Measurements from ENCODE around the gene SLC38A7. TPM values are rescaled to one million over a fixed set of nuclear protein-coding genes. Genes with fewer than 3 reads are reported as not detected.

Gene SLC38A7
- total RNA-seq, 1 donor from 2014 or later = 31.6 TPM

DNA sequence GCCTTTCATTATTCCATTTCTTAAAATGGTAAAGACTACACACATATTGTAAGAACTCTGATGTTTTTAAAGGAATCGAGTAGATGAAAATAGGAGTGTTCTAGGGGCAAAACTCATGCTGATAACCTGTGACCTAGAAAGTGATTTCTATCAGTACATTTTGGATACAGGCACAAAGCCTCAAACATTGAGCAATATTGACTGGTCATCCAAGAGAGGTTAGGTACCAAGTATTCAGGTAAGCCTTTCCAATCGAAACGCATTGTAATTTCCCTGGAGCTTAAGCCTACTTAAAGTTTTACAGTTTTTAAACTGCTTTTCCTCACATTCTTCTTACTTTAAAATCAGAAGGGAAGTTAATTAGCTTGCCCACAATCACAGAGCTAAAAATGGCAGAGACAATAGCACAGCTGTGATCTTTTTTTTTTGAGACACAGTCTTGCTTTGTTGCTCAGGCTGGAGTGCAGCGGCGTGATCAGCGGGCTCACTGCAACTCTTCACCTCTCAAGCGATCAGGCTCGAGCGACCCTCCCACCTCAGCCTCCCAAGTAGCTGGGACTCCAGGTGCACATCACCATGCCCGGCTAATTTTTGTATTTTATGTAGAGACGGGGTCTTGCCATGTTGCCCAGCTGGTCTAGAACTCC is 46.3 kb upstream of the SLC38A7 start:
- Mint-ChIP-seq H3K36me3 (peaks cover 3% of the 10 kb centered on the region), H3K27ac (no peak overlapping the region), H3K27me3 (no peaks in the 10 kb centered on the region), H3K4me1 (ENCODE audit: unreplicated experiment) (peaks cover 10% of the 10 kb centered on the region), H3K4me3 (no peak overlapping the region), H3K9me3 (no peaks in the 10 kb centered on the region)
- TF ChIP-seq, protein P1, sequence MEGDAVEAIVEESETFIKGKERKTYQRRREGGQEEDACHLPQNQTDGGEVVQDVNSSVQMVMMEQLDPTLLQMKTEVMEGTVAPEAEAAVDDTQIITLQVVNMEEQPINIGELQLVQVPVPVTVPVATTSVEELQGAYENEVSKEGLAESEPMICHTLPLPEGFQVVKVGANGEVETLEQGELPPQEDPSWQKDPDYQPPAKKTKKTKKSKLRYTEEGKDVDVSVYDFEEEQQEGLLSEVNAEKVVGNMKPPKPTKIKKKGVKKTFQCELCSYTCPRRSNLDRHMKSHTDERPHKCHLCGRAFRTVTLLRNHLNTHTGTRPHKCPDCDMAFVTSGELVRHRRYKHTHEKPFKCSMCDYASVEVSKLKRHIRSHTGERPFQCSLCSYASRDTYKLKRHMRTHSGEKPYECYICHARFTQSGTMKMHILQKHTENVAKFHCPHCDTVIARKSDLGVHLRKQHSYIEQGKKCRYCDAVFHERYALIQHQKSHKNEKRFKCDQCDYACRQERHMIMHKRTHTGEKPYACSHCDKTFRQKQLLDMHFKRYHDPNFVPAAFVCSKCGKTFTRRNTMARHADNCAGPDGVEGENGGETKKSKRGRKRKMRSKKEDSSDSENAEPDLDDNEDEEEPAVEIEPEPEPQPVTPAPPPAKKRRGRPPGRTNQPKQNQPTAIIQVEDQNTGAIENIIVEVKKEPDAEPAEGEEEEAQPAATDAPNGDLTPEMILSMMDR (conservative IDR thresholded peaks at IDR 0.05) = no peak
- DNase-seq (ENCODE audit: extremely low spot score, unreplicated experiment) = no peak

DNA sequence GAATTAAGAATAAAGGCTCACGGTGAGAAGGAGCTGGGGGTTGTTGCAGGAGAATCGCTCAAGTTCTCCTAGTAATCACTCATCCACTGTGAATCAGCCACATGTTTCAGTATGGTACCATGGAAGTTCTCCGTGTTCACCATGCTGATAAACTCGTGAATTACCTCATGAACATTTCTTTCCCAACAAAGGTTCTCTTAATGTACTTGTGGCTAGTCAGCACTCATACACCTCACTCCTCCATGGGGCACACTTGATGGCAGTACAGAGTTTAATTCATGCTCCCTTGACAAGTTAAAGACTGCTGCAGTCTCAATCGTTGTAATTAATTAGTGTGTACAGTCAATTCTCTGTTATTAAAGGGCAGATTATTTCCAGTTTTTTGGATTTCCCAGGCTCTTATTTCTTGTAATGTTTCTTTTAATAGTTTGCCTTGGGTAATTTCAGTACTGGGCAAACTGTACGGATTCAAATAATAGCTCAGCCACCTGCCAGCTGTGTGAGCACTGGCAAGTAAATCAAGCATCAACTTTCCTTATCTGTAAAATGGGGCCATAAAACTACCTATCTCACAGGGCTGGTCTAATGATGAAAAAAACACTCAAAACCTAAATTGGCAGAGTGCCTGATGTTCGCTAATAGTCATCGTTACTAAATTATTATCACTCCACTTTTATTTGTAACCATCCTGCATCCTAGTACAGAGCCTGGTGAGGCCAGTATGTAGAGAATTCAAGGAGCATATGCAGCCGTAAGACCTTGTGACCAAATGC is 43.4 kb upstream of the SLC38A7 start:
- Mint-ChIP-seq H3K4me1 (ENCODE audit: unreplicated experiment) (peaks cover 7% of the 10 kb centered on the region), H3K27me3 (no peaks in the 10 kb centered on the region), H3K4me3 (no peak overlapping the region), H3K36me3 (peaks cover 6% of the 10 kb centered on the region), H3K9me3 (no peaks in the 10 kb centered on the region), H3K27ac (no peak overlapping the region)
- DNase-seq (ENCODE audit: extremely low spot score, unreplicated experiment) = no peak
- TF ChIP-seq, protein P1 (conservative IDR thresholded peaks at IDR 0.05) = no peak

DNA sequence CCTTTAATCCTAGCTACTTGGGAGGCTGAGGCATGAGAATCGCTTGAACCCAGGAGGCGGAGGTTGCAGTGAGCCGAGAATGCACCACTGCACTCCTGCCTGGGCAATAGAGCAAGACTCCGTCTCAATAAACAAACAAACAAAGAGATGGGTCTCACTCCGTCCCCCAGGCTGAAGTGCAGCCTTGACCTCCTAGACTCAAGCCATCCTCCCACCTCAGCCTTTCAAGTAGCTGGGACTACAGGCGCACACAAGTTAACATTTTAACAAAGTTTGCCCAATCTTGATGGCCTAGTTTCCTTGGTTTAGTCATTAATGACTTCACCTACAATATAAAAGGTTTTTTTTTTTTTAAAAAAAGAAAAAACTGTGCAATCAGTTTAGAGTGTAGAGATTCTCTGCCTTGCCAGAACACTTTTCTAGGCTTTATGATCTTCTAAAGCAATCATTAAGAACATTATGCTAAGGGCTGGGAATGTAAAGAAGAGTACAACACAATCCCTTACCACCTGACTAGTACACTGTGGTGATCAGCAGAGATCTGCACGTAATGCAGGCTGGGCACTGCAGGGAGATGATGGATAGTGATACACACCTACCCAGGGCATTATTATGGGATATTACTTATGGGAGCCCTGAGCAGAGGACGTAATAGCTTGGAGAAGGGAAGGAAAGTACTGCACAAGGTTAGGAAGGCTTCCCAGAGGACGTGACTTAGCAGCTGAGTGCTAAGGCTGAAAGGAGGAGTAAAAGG is 42.6 kb upstream of the SLC38A7 start:
- peaks cover 3% of the 10 kb centered on the region for H3K36me3 Mint-ChIP-seq
- no peak overlapping the region for H3K4me3 Mint-ChIP-seq
- H3K27ac Mint-ChIP-seq = no peak overlapping the region
- no peaks in the 10 kb centered on the region for H3K4me1 Mint-ChIP-seq (ENCODE audit: unreplicated experiment)
- H3K9me3 Mint-ChIP-seq = no peaks in the 10 kb centered on the region
- no peak for DNase-seq (ENCODE audit: extremely low spot score, unreplicated experiment)
- TF ChIP-seq, protein P1 (conservative IDR thresholded peaks at IDR 0.05) = no peak
- no peaks in the 10 kb centered on the region for H3K27me3 Mint-ChIP-seq

DNA sequence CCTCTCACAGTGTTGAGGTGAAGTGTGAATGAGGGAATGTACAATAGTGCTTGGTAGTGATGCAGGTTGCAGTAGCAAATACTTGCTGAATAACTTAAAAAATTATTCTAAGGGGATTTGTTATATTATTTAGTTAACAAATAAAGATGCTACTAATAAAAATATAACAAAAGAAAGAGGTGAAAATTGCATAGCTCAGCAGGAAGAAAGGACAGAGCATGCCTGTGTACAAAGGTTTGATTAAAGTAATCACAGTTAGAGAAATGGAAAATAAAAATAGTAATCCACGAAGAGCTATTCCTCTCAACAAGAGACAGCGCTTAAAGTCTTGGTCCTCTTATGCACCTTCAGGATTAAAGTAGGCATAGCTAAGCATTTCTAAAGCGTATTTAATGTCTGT is 38.5 kb upstream of the SLC38A7 start:
- peaks cover 16% of the 10 kb centered on the region for H3K36me3 Mint-ChIP-seq
- no peaks in the 10 kb centered on the region for H3K4me1 Mint-ChIP-seq (ENCODE audit: unreplicated experiment)

DNA sequence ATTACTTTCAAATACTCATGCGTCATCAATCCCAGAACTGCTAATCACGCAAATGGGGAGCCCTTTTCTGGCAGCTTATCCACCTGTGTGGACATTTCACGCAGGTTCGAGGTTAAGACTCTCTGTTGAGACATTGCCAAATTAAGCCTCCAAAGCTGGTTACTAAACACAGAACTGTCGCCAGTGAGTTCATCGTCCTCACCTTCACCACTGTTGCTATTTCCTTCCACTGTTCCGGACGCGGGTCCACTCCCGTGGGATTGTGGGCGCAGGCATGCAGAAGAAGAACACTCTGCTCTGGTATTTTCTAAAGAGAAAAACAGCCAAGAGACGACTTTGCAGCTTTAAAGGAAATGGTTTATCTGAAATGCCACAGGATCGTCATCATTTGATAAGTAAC is 33.4 kb upstream of the SLC38A7 start:
- DNase-seq (ENCODE audit: extremely low spot score, unreplicated experiment) = no peak
- Mint-ChIP-seq H3K27ac (no peak overlapping the region), H3K4me3 (no peak overlapping the region), H3K4me1 (ENCODE audit: unreplicated experiment) (no peaks in the 10 kb centered on the region), H3K27me3 (no peaks in the 10 kb centered on the region), H3K36me3 (peaks cover 32% of the 10 kb centered on the region), H3K9me3 (no peaks in the 10 kb centered on the region)
- TF ChIP-seq, protein P1 (conservative IDR thresholded peaks at IDR 0.05) = no peak

More for the DNA sequence above, 38.5 kb upstream of the SLC38A7 start:
- no peak overlapping the region for H3K4me3 Mint-ChIP-seq
- H3K27me3 Mint-ChIP-seq = no peaks in the 10 kb centered on the region
- TF ChIP-seq, protein P1 (conservative IDR thresholded peaks at IDR 0.05) = no peak
- no peak overlapping the region for H3K27ac Mint-ChIP-seq
- no peak for DNase-seq (ENCODE audit: extremely low spot score, unreplicated experiment)
- H3K9me3 Mint-ChIP-seq = no peaks in the 10 kb centered on the region
